Osteocyte (in vitro differentiated cells): ENCODE measurements around the gene DHX57. TPM values are rescaled to one million over a fixed set of nuclear protein-coding genes. Genes with fewer than 3 reads are reported as not detected.

Source experiments
- DNase-seq: peaks from one replicate; pipeline ENCODE4 v3.0.0; 2021; ENCODE audit warnings: mixed read lengths; ENCODE audit not compliant: unreplicated experiment; ENCODE audit errors: extremely low spot score
- H3K27ac Mint-ChIP-seq: one replicate; pipeline ENCODE4 v1.8.0; 2021; ENCODE audit warnings: mild to moderate bottlenecking, mixed read lengths; ENCODE audit not compliant: unreplicated experiment
- H3K27me3 Mint-ChIP-seq: one replicate; pipeline ENCODE4 v1.8.0; 2021; ENCODE audit warnings: mixed read lengths; ENCODE audit not compliant: unreplicated experiment
- H3K36me3 Mint-ChIP-seq: one replicate; pipeline ENCODE4 v1.8.0; 2021; ENCODE audit warnings: mixed read lengths; ENCODE audit not compliant: unreplicated experiment
- H3K4me1 Mint-ChIP-seq: one replicate; pipeline ENCODE4 v1.8.0; 2021; ENCODE audit warnings: mixed read lengths; ENCODE audit not compliant: unreplicated experiment
- H3K4me3 Mint-ChIP-seq: one replicate; pipeline ENCODE4 v1.8.0; 2021; ENCODE audit warnings: mild to moderate bottlenecking, moderate library complexity, mixed read lengths; ENCODE audit not compliant: unreplicated experiment
- H3K9me3 Mint-ChIP-seq: one replicate; pipeline ENCODE4 v1.8.0; 2021; ENCODE audit warnings: mixed read lengths; ENCODE audit not compliant: unreplicated experiment
- total RNA-seq: library from RNA; stranded (reverse); gene quantifications from 2 replicates; pipeline ENCODE4 v1.2.1, GENCODE V29; 2021
- TF ChIP-seq, protein P1 (sequence below): fragments of 200-600 bp; sonication (generic); IDR thresholded peaks from 2 replicates; pipeline ENCODE4 v1.5.0; 2021; ENCODE audit warnings: antibody characterized with exemption, mild to moderate bottlenecking, moderate library complexity

Gene DHX57
- total RNA-seq, 1 donor from 2014 or later: 24.2 TPM

DNA sequence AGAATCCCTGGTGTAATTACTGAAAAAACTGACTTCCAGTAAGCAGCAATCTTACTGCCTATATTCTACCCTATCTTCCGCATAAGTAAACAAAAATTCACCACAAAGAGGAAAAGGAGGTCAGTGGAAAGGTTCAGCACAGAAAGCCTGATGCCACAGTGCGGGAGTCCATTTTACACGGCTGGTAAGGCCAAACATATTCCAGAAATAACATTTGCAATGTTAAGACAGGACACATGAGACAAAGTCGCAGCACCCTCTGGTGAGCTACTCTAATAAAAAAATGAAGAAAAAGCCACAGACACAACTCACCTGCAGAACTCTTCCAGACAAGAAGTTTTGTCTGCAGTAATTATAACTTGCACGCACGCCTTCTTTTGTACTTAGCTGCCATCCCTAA, 57.2 kb downstream of the DHX57 start:
- H3K27me3 Mint-ChIP-seq: no peaks in the 10 kb centered on the region
- no peaks in the 10 kb centered on the region for H3K4me1 Mint-ChIP-seq
- no peak overlapping the region for H3K4me3 Mint-ChIP-seq
- TF ChIP-seq, protein P1, sequence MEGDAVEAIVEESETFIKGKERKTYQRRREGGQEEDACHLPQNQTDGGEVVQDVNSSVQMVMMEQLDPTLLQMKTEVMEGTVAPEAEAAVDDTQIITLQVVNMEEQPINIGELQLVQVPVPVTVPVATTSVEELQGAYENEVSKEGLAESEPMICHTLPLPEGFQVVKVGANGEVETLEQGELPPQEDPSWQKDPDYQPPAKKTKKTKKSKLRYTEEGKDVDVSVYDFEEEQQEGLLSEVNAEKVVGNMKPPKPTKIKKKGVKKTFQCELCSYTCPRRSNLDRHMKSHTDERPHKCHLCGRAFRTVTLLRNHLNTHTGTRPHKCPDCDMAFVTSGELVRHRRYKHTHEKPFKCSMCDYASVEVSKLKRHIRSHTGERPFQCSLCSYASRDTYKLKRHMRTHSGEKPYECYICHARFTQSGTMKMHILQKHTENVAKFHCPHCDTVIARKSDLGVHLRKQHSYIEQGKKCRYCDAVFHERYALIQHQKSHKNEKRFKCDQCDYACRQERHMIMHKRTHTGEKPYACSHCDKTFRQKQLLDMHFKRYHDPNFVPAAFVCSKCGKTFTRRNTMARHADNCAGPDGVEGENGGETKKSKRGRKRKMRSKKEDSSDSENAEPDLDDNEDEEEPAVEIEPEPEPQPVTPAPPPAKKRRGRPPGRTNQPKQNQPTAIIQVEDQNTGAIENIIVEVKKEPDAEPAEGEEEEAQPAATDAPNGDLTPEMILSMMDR: no peak
- peaks cover 44% of the 10 kb centered on the region for H3K36me3 Mint-ChIP-seq
- H3K9me3 Mint-ChIP-seq: no peaks in the 10 kb centered on the region
- no peak overlapping the region for H3K27ac Mint-ChIP-seq
- no peak for DNase-seq

DNA sequence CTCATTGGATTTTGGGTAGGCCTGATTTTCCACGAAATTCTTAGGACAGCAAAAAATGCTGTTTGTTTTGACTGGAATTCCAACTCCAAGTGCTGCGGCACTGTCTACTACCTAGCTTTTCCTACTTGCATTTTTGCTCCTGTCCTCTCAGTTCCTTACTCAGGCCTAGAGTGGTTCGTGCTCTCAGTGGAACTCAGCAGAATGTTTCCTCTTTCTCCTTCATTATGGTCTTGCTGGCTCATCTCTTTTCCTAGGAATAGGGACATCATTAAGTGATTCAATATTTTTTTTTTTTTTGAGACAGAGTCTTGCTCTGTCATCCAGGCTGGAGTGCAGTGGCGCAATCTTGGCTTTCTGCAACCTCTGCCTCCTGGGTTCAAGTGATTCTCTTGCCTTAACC, 59.8 kb downstream of the DHX57 start:
- DNase-seq: no peak
- H3K4me3 Mint-ChIP-seq: no peak overlapping the region
- H3K4me1 Mint-ChIP-seq: no peaks in the 10 kb centered on the region

DNA sequence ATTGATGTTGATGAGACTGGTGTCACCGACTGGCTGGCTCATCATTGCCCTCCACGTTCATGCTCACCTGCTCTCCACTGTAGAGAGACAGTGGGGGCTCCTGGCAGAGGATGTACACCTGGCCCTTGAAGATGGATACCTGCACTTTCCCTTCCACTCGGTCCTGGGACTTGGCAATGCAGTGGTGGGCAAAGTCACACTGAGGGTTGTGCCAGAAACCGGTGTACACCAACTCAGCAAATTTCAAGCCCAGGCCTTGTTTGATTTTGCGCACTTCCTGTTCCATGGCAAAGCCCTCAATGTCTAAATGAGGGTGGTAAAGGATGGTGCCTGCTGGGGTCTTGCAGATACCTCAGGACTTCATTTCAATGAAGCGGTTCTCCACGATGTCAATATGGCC, 65.2 kb downstream of the DHX57 start:
- no peak for DNase-seq
- peaks cover 22% of the 10 kb centered on the region for H3K36me3 Mint-ChIP-seq
- no peaks in the 10 kb centered on the region for H3K9me3 Mint-ChIP-seq
- no peak overlapping the region for H3K27ac Mint-ChIP-seq
- no peak overlapping the region for H3K4me3 Mint-ChIP-seq
- TF ChIP-seq, protein P1: no peak
- H3K27me3 Mint-ChIP-seq: no peaks in the 10 kb centered on the region
- no peaks in the 10 kb centered on the region for H3K4me1 Mint-ChIP-seq

More for the DNA sequence above, 59.8 kb downstream of the DHX57 start:
- Mint-ChIP-seq H3K9me3 (no peaks in the 10 kb centered on the region), H3K36me3 (peaks cover 32% of the 10 kb centered on the region), H3K27me3 (no peaks in the 10 kb centered on the region), H3K27ac (no peak overlapping the region)
- TF ChIP-seq, protein P1: no peak

DNA sequence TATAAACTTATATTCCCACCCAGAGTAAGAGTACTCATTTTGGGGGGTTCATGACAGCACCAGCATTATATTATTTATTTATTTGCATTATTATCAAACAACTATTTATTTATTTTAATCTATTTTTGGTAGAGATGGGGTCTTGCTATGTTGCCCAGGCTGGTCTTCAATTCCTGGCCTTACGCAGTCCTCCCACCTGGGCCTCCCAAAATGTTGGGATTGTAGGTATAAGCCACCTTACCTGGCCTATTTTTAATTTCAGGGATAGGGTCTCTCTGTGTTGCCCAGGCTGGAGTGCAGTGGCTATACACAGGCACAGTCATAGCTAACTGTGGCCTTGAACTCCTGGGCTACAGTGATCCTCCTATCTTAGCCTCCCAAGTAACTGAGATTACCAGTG, 67.1 kb downstream of the DHX57 start:
- DNase-seq: no peak
- no peak overlapping the region for H3K27ac Mint-ChIP-seq

DNA sequence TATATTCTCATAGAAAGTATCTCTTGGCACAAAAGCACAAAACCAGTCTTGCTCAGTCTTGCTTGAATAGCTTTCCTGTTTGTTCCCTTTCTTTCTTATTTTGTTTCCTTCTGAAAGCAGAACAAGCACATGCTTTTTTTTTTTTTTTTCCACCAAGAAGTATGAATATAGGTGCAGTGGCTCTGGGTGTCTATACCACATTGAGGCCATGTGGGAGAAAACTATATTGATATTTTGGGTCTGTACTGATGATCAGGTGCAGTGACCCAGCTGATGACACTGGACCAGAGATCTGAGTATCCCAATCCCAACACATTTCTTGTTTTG, 69.0 kb downstream of the DHX57 start:
- no peaks in the 10 kb centered on the region for H3K4me1 Mint-ChIP-seq
- H3K27ac Mint-ChIP-seq: no peak overlapping the region
- no peak overlapping the region for H3K4me3 Mint-ChIP-seq
- H3K36me3 Mint-ChIP-seq: peaks cover 22% of the 10 kb centered on the region
- no peak for DNase-seq
- TF ChIP-seq, protein P1: no peak
- no peaks in the 10 kb centered on the region for H3K27me3 Mint-ChIP-seq
- H3K9me3 Mint-ChIP-seq: no peaks in the 10 kb centered on the region

More for the DNA sequence above, 67.1 kb downstream of the DHX57 start:
- Mint-ChIP-seq H3K4me3 (no peak overlapping the region), H3K4me1 (no peaks in the 10 kb centered on the region), H3K9me3 (no peaks in the 10 kb centered on the region), H3K27me3 (no peaks in the 10 kb centered on the region), H3K36me3 (peaks cover 15% of the 10 kb centered on the region)
- TF ChIP-seq, protein P1: no peak
